IMR-90 (cell line): Measurements from ENCODE around the gene SHROOM1. TPM values are rescaled to one million over a fixed set of nuclear protein-coding genes. Genes with fewer than 3 reads are reported as not detected.

Experiments
- ATAC-seq: fragments of 200-7000 bp; cut with Tn5 transposase; 2 replicates; pipeline ENCODE4 v1.9.1; 2020; ENCODE audit warnings: low read depth, mild to moderate bottlenecking, moderate library complexity
- BruUV-seq: library from RNA; stranded (reverse); fragments of 400-500 nt; replicated peaks from 2 replicates; lab custom pipeline; 2021; lab: Mats Ljungman, UMichigan
- CTCF ChIA-PET: fragments of 300-600 bp; formaldehyde crosslinking; extraction: SDS; loops from one replicate; lab custom pipeline; 2021; ENCODE audit warnings: antibody characterized with exemption; lab: Yijun Ruan, JAX
- POLR2A ChIA-PET: fragments of 300-600 bp; sonication (Branson Sonifier 250); formaldehyde crosslinking; loops from one replicate; lab custom pipeline; 2022; ENCODE audit warnings: antibody characterized with exemption; ENCODE audit not compliant: unreplicated experiment; lab: Charles Lee
- DNase-seq: peaks from one replicate; pipeline ENCODE4 v3.0.0; 2013
- H2AFZ ChIP-seq: replicated peaks from 2 replicates; pipeline ENCODE3; 2013; ENCODE audit warnings: low read length, mild to moderate bottlenecking; ENCODE audit not compliant: poor library complexity
- H2AK5ac ChIP-seq: 2 replicates; pipeline ENCODE4 v1.6.1; 2013; ENCODE audit warnings: low read depth, low read length, inconsistent platforms
- H2AK9ac ChIP-seq: replicated peaks from 2 replicates; pipeline ENCODE3; 2013; ENCODE audit warnings: mild to moderate bottlenecking, low read depth, low read length, moderate library complexity; ENCODE audit not compliant: poor library complexity
- H2BK120ac ChIP-seq: 2 replicates; pipeline ENCODE4 v1.6.1; 2013; ENCODE audit warnings: low read depth, low read length, inconsistent platforms
- H2BK15ac ChIP-seq: 3 replicates; pipeline ENCODE4 v1.6.1; 2013; ENCODE audit warnings: low read depth, low read length, inconsistent platforms
- H2BK20ac ChIP-seq: 2 replicates; pipeline ENCODE4 v1.6.1; 2013; ENCODE audit warnings: low read depth, mild to moderate bottlenecking, inconsistent platforms, low read length, moderate library complexity
- H2BK5ac ChIP-seq: 2 replicates; pipeline ENCODE4 v1.6.1; 2013; ENCODE audit warnings: mild to moderate bottlenecking, low read depth, low read length, inconsistent platforms; ENCODE audit not compliant: poor library complexity, severe bottlenecking
- H3K14ac ChIP-seq: replicated peaks from 2 replicates; pipeline ENCODE4 v1.6.1; 2013; ENCODE audit warnings: low read depth, low read length, inconsistent platforms
- H3K18ac ChIP-seq: 2 replicates; pipeline ENCODE4 v1.6.1; 2013; ENCODE audit warnings: low read depth, low read length, control low read depth
- H3K23ac ChIP-seq: 2 replicates; pipeline ENCODE4 v1.6.1; 2013; ENCODE audit warnings: low read depth, low read length, inconsistent platforms
- H3K27ac ChIP-seq: 2 replicates; pipeline ENCODE4 v1.5.1; 2013; ENCODE audit warnings: mild to moderate bottlenecking, control low read depth, low read length; ENCODE audit not compliant: insufficient read depth
- H3K27me3 ChIP-seq: 2 replicates; pipeline ENCODE4 v1.6.1; 2013; ENCODE audit warnings: low read length; ENCODE audit not compliant: control insufficient read depth, insufficient read depth
- H3K36me3 ChIP-seq: 2 replicates; pipeline ENCODE4 v1.6.1; 2013; ENCODE audit warnings: low read length, mixed read lengths; ENCODE audit not compliant: control insufficient read depth, insufficient read depth
- H3K4ac ChIP-seq: 2 replicates; pipeline ENCODE4 v1.6.1; 2013; ENCODE audit warnings: low read depth, low read length, inconsistent platforms
- H3K4me1 ChIP-seq: 2 replicates; pipeline ENCODE4 v1.6.1; 2013; ENCODE audit warnings: low read length, mixed read lengths; ENCODE audit not compliant: control insufficient read depth, insufficient read depth
- H3K4me2 ChIP-seq: 2 replicates; pipeline ENCODE4 v1.6.1; 2013; ENCODE audit warnings: low read depth, mild to moderate bottlenecking, control low read depth, low read length, moderate library complexity
- H3K4me3 ChIP-seq: 2 replicates; pipeline ENCODE4 v1.5.1; 2013; ENCODE audit warnings: low read depth, mild to moderate bottlenecking, control low read depth, low read length, moderate library complexity; ENCODE audit not compliant: insufficient read depth
- H3K56ac ChIP-seq: 2 replicates; pipeline ENCODE4 v1.6.1; 2013; ENCODE audit warnings: low read length, inconsistent platforms; ENCODE audit not compliant: insufficient read depth; ENCODE audit errors: extremely low read depth
- H3K79me1 ChIP-seq, 2 experiments: 2 replicates each; pipeline ENCODE4 v1.6.1; 2013; ENCODE audit warnings: low read length in 2 of 2, inconsistent platforms in 1 of 2, low read depth in 1 of 2
- H3K9ac ChIP-seq: 2 replicates; pipeline ENCODE4 v1.6.1; 2013; ENCODE audit warnings: low read depth, low read length, control low read depth
- H3K9me1 ChIP-seq: 2 replicates; pipeline ENCODE4 v1.6.1; 2013; ENCODE audit warnings: low read length, inconsistent platforms; ENCODE audit not compliant: insufficient read depth
- H3K9me3 ChIP-seq: 2 replicates; pipeline ENCODE4 v1.6.1; 2013; ENCODE audit warnings: low read length; ENCODE audit not compliant: control insufficient read depth, insufficient read depth
- H4K20me1 ChIP-seq: 2 replicates; pipeline ENCODE4 v1.6.1; 2013; ENCODE audit warnings: low read length, inconsistent platforms; ENCODE audit not compliant: insufficient read depth
- H4K5ac ChIP-seq: 2 replicates; pipeline ENCODE4 v1.6.1; 2013; ENCODE audit warnings: mild to moderate bottlenecking, low read depth, low read length, control low read depth
- H4K8ac ChIP-seq, 2 experiments: 2 replicates each; pipeline ENCODE4 v1.6.1; 2013; ENCODE audit warnings: low read depth in 2 of 2, low read length in 2 of 2, control low read depth in 1 of 2, inconsistent platforms in 1 of 2
- H4K91ac ChIP-seq: 2 replicates; pipeline ENCODE4 v1.6.1; 2013; ENCODE audit warnings: low read depth, low read length, inconsistent platforms; ENCODE audit not compliant: insufficient read depth
- MXI1 ChIP-seq: IDR thresholded peaks from 2 replicates; pipeline ENCODE4 v1.6.1; 2012; ENCODE audit warnings: low read depth, mild to moderate bottlenecking, low read length, moderate library complexity, borderline replicate concordance
- RFX5 ChIP-seq: IDR thresholded peaks from 2 replicates; pipeline ENCODE4 v1.8.0; 2012; ENCODE audit warnings: low read depth, mild to moderate bottlenecking, low read length, moderate library complexity
- WGBS, 2 experiments: methylation state at CpG; one replicate each; pipeline versions ENCODE4 v1.1.5 to v1.1.7; 2013; ENCODE audit warnings: missing lambda C conversion rate in 2 of 2; ENCODE audit not compliant: insufficient read length in 1 of 2; ENCODE audit errors: extremely low coverage in 2 of 2; 5-methylcytosine and 5-hydroxymethylcytosine counted together
- dilution Hi-C: fragments of 300-500 bp; cut with HindIII; formaldehyde crosslinking; loops from one replicate; pipeline ENCODE4 v1.14.3; 2018; ENCODE audit warnings: low sequenced_read_pairs; ENCODE audit not compliant: unreplicated experiment
- in situ Hi-C: fragments of 300-500 bp; cut with MboI; formaldehyde crosslinking; loops from 3 replicates; pipeline ENCODE4 v1.14.3; 2019; ENCODE audit warnings: low sequenced_read_pairs, inconsistent platforms, mixed read lengths
- intact Hi-C: fragments of 100-400 bp; cut with micrococcal nuclease; formaldehyde crosslinking; loops from 2 replicates; pipeline ENCODE4 v1.10.0; 2022
- polyA plus RNA-seq, 3 experiments: library from polyadenylated mRNA; depleted of rRNA; stranded (reverse); fragments of >200 nt; gene quantifications; 2 replicates each; pipeline ENCODE4 v1.2.3, GENCODE V29; 2012; ENCODE audit warnings: low replicate concordance in 1 of 3
- total RNA-seq: library from RNA; depleted of rRNA; stranded (reverse); fragments of >200 nt; gene quantifications from 2 replicates; pipeline ENCODE4 v1.2.3, GENCODE V29; 2012

The SHROOM1 gene
- total and polyA plus RNA-seq, 2 of the 4 experiments (the other 2 are of a cell fraction): 1.4 to 6.3 TPM

GRCh38 chr5:132832612-132833011 lies 2.2 kb upstream of the SHROOM1 start:
- no peak overlapping the region for H3K14ac ChIP-seq
- H2AFZ ChIP-seq: no peak overlapping the region
- H4K20me1 ChIP-seq: no peaks in the 10 kb centered on the region
- H2BK20ac ChIP-seq: no peak overlapping the region
- in situ Hi-C loops (no loop called here), intact Hi-C loops (no loop called here), dilution Hi-C loops (no loop called here)
- no peak overlapping the region for H2AK9ac ChIP-seq
- no peaks in the 10 kb centered on the region for H3K9me3 ChIP-seq
- no peak overlapping the region for H3K4me3 ChIP-seq
- ChIA-PET POLR2A (no interaction called here), CTCF (no interaction called here)
- no peak overlapping the region for H3K18ac ChIP-seq
- no peak overlapping the region for H3K4ac ChIP-seq
- DNase-seq (no peak), ATAC-seq (no peak)
- H2BK120ac ChIP-seq: no peak overlapping the region
- H3K36me3 ChIP-seq: no peaks in the 10 kb centered on the region
- no peak overlapping the region for H3K56ac ChIP-seq
- H3K79me1 ChIP-seq: peaks cover 13 to 24% of the 10 kb centered on the region in 2 experiments; a peak in 3 of 4 replicates
- no peak overlapping the region for H4K8ac ChIP-seq
- WGBS, 2 experiments: 80% methylated on average over 3 of the region's 5 CpGs; no CpG with 5 or more reads in 1 of the 2 experiments
- no peaks in the 10 kb centered on the region; the same call in 1 of the 2 replicates for H3K4me1 ChIP-seq
- no peaks in the 10 kb centered on the region for H3K27me3 ChIP-seq
- H3K23ac ChIP-seq: no peak overlapping the region
- BruUV-seq: no TSS peak
- H4K91ac ChIP-seq: no peak overlapping the region
- H2BK15ac ChIP-seq: no peak overlapping the region
- H4K5ac ChIP-seq: no peak overlapping the region
- H3K9me1 ChIP-seq: peaks cover 4% of the 10 kb centered on the region; the same call in 1 of the 2 replicates
- TF ChIP-seq RFX5 (no peak), MXI1 (no peak)
- no peak overlapping the region for H2AK5ac ChIP-seq
- H3K27ac ChIP-seq: no peak overlapping the region
- H3K4me2 ChIP-seq: no peak overlapping the region
- H3K9ac ChIP-seq: no peak overlapping the region
- no peak overlapping the region for H2BK5ac ChIP-seq
